Right lobe of liver (tissue), 4 donors: Measurements from ENCODE around the gene GTF2A1.

ENCODE experiments used
- POLR2A ChIP-seq: fragments of 450-650 bp; IDR thresholded peaks from one replicate; pipeline ENCODE4 v1.6.1; 2017; ENCODE audit warnings: antibody characterized with exemption, mild to moderate bottlenecking
- TF ChIP-seq, protein P1 (sequence below), 4 donors: fragments of 200-600 bp in 3 of 4; fragments of 450-650 bp in 1 of 4; IDR thresholded peaks; one replicate each; pipeline versions ENCODE4 v1.5.1 to v1.8.0; 2016 to 2022; ENCODE audit warnings: antibody characterized with exemption in 4 of 4, mild to moderate bottlenecking in 2 of 4
- donor health status: DM: no; HTN: no; CAD: no.
- donor health status: DM: no; HTN: no; CAD: no.
- donor health status: DM: no; HTN: yes; CAD: no.

DNA sequence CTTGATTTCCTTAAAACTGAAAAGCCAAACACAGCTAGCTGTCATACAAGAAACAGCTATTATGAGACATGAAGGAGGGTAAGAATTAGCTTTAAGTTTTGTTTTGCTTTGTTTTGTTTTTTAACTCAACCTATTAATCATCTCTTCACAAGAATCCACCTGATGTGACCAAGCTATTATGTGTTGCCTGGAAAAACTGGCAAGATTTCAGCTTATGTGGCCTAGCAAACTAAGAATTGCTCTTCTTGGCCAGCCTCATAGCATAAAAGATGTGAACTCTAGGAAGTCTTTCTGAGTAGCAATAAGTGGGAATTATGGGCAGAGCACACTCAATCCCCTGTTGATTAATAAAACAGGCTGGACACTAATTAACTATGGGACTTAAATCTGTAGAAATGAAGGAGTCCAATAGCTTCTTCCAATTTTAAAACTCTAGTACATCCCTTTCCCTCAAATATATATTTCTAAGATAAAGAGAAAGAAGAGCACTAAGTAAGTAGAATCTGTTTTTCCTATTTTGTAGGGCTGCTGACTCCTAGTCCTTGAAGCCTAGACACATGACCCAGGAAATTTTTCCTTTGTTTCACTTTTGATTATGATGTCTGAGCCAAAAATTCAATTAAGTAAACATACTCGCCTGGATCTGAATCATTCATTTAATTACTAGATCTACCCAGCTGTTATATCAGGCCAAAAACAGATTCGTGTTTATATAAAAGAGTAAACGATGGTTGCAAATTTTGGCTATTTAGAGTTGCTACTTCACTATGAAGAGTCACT lies 75.7 kb downstream of the GTF2A1 start:
- no peak for TF ChIP-seq POLR2A
- TF ChIP-seq, protein P1, sequence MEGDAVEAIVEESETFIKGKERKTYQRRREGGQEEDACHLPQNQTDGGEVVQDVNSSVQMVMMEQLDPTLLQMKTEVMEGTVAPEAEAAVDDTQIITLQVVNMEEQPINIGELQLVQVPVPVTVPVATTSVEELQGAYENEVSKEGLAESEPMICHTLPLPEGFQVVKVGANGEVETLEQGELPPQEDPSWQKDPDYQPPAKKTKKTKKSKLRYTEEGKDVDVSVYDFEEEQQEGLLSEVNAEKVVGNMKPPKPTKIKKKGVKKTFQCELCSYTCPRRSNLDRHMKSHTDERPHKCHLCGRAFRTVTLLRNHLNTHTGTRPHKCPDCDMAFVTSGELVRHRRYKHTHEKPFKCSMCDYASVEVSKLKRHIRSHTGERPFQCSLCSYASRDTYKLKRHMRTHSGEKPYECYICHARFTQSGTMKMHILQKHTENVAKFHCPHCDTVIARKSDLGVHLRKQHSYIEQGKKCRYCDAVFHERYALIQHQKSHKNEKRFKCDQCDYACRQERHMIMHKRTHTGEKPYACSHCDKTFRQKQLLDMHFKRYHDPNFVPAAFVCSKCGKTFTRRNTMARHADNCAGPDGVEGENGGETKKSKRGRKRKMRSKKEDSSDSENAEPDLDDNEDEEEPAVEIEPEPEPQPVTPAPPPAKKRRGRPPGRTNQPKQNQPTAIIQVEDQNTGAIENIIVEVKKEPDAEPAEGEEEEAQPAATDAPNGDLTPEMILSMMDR (IDR thresholded peaks at IDR 0.05), result no peak
